ENCODE results near the gene PPID. TPM values are rescaled to one million over a fixed set of nuclear protein-coding genes. Genes with fewer than 3 reads are reported as not detected.

Gene PPID
- total and polyA plus RNA-seq, 2 of the 13 experiments (the other 11 are each of a cell fraction or from before 2014, with no cell fraction given): 15.4 to 63.4 TPM

GRCh38 chr4:158724637-158725036 lies 1.4 kb upstream of the PPID start:
- Histone ChIP-seq H3K79me2 (ENCODE audit: insufficient read depth, low read length) (peaks cover 30% of the 10 kb centered on the region), H3K9ac (ENCODE audit: insufficient read depth, low read depth, low read length) (no peak overlapping the region), H3K27me3 (ENCODE audit: control insufficient read depth in 1 of 2, insufficient read depth in 2 of 2, low read length in 2 of 2) (no peaks in the 10 kb centered on the region; a peak in 2 of 5 replicates), H3K9me3 (ENCODE audit: low read length) (no peaks in the 10 kb centered on the region), H3K27ac (ENCODE audit: extremely low read length, insufficient read depth, low read length) (no peak overlapping the region), H3K4me1 (ENCODE audit: insufficient read depth, low read length) (peaks cover 49% of the 10 kb centered on the region), H3K4me3 (replicated peaks in 1 of 3; ENCODE audit: insufficient read depth in 1 of 3, low read depth in 2 of 3, low read length in 3 of 3) (no peak overlapping the region), H4K20me1 (ENCODE audit: insufficient read depth, low read length) (no peaks in the 10 kb centered on the region), H2AFZ (ENCODE audit: low read length) (peak overlapping the region; percentile 25), H3K36me3 (replicated peaks in 1 of 2; ENCODE audit: control insufficient read depth in 1 of 2, insufficient read depth in 2 of 2, low read length in 2 of 2) (peaks cover 2 to 14% of the 10 kb centered on the region in 2 experiments; a peak in 4 of 5 replicates), H3K4me2 (ENCODE audit: low read depth, low read length) (peak overlapping the region; percentile 87; the same call in 1 of the 2 replicates)
- TF ChIP-seq YEATS4 (CRISPR knock-in tag; IDR thresholded peaks at IDR 0.05; ENCODE audit: borderline replicate concordance) (no peak), ZBTB34 (CRISPR knock-in tag; IDR thresholded peaks at IDR 0.05) (no peak), SMARCC2 (IDR thresholded peaks at IDR 0.05) (no peak), TRIM24 (CRISPR knock-in tag; IDR thresholded peaks at IDR 0.05) (no peak), ZNF781 (CRISPR knock-in tag; IDR thresholded peaks at IDR 0.05; ENCODE audit: borderline replicate concordance, not compliant biosample characterization) (no peak), ZNF839 (CRISPR knock-in tag; IDR thresholded peaks at IDR 0.05; ENCODE audit: borderline replicate concordance) (no peak), MATR3 (CRISPR knock-in tag; IDR thresholded peaks at IDR 0.05) (no peak), ATAD3A (CRISPR knock-in tag; IDR thresholded peaks at IDR 0.05) (no peak), IKZF4 (CRISPR knock-in tag; IDR thresholded peaks at IDR 0.05; ENCODE audit: borderline replicate concordance, low read depth, not compliant biosample characterization) (no peak), RFX3 (CRISPR knock-in tag; IDR thresholded peaks at IDR 0.05) (no peak), JUN (CRISPR knock-in tag; IDR thresholded peaks at IDR 0.05) (no peak), ZNF296 (CRISPR knock-in tag; conservative IDR thresholded peaks at IDR 0.05) (no peak), ZFYVE20 (CRISPR knock-in tag; IDR thresholded peaks at IDR 0.05; ENCODE audit: borderline replicate concordance, low read depth) (no peak), LBX2 (CRISPR knock-in tag; IDR thresholded peaks at IDR 0.05; ENCODE audit: borderline replicate concordance) (no peak), KAT8 (CRISPR knock-in tag; IDR thresholded peaks at IDR 0.05) (no peak), ZBTB7A (CRISPR knock-in tag; IDR thresholded peaks at IDR 0.05) (no peak)
- POLR2A ChIA-PET: no interaction called here
- BruUV-seq (replicated peaks): no TSS peak
- no peak for ATAC-seq
- in situ Hi-C loops (cut with HindIII; ENCODE audit: extremely low pct_ligation_motif_present, low pct_unique_long_range_greater_than_20kb) (loop anchor here (5.0 to 25.0 kb wide), 3 partner anchors 123 to 480 kb away; no protein-coding TSS in a partner anchor), intact Hi-C loops (cut with micrococcal nuclease; ENCODE audit: unreplicated experiment) (loop anchor here (10.0 kb wide), 1 partner anchor 380 kb away; the partner anchor contains the start of gene RAPGEF2)
- no peak for DNase-seq (ENCODE audit: low spot score)
- FAIRE-seq: no peak
- WGBS (ENCODE audit: low lambda C conversion rate): 55% methylated on average over 4 of the region's 4 CpGs
- CTCF ChIA-PET (ENCODE audit: low intra/inter-chr PET ratio, low total read pairs): no interaction called here

All from HepG2 (cell line).